Measurements from ENCODE around the gene NELL1.

NELL1 gene

DNA sequence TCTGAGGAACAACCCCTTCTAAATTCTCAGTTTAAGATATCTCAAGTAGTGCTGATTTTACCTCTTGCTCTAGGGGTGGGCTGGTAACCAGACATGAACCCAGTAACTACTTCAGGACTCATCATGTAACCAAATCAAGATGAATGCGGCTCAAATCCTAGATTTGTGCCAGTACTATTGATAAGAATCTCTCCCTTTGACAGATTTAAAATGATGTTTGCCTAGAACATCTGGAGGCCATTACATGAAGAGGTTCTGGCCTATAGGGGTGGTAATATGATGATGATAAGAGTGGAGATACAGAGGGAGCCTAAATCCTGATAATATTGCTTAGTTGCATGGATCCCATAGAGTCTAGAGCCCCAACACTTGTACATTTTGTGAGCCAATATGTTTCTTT is 850.9 kb downstream of the NELL1 start:
- no peak for DNase-seq

GRCh38 chr11:21529187-21529586 is 859.8 kb downstream of the NELL1 start:
- no peak for DNase-seq

- DNase-seq: no peak
These were observed 864.9 kb downstream of the NELL1 start for GRCh38 chr11:21534288-21534687.

GRCh38 chr11:21537980-21538379 is 868.6 kb downstream of the NELL1 start:
- DNase-seq: no peak

DNA sequence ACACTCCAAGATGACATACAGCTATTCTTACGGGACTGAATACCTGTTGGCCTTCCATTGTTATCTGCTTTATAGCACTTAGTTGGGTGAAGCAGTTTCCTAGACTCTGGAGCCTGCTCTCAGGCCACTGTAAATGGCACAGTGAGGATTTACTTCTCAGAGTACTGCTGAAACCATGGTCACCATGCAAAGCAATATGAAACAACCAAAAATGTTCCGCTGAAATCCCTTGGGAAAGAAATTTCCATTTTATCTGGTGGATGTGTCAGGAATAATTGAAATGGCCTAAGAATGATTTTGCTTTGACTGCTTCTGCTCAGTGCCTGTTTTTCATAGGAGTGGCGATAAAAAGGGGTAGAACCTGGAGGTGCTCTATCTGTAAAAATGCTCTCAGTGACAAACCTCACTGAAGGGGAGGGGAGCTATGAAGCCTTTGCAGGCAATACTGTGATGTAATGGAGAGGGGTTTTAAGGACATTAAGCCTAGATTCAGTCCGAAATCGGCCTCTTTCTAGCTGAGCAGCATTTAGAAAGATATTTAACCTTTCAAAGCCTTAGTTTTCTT is 871.9 kb downstream of the NELL1 start:
- DNase-seq: no peak

DNA sequence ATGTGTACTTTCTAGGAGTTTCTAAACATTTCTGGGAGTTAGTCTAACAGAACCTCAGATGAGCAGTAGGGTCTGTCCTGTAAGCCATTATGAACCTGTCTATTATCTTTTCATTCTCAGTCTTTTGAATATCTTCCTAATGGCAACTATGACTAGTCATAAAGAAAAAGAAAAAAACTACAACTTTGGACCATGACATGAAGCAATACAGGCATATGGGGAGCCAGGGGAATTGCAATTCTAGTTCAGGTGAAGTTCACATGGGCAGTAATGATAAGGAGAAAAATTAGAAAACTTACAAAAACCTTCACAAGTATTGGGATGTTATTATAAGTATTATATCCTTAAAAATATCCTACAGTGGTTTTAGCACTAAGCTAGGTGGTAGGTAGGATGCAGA is 874.5 kb downstream of the NELL1 start:
- no peak for DNase-seq

DNA sequence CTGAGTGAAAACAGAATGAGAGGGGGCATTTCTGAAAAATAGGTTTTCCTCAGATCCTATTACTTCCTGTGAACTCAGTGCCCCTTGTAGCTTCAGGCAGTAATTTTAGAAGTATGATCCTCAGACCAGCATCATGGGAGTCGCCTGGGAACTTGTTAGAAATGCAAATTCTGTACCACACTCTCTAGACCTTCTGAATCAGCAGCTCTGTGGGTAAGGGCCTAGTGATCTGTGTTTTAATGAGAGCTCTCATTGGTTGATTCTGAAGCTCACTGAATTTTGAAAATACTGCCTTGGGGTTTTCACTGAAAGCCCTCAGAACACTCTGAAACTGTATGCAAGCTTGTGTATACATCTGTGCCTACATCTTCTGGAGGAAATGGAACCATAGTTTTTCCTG is 876.3 kb downstream of the NELL1 start:
- no peak for DNase-seq

GRCh38 chr11:21546703-21547102 is 877.3 kb downstream of the NELL1 start:
- no peak for DNase-seq

GRCh38 chr11:21552911-21553310 is 883.5 kb downstream of the NELL1 start:
- no peak for DNase-seq

DNA sequence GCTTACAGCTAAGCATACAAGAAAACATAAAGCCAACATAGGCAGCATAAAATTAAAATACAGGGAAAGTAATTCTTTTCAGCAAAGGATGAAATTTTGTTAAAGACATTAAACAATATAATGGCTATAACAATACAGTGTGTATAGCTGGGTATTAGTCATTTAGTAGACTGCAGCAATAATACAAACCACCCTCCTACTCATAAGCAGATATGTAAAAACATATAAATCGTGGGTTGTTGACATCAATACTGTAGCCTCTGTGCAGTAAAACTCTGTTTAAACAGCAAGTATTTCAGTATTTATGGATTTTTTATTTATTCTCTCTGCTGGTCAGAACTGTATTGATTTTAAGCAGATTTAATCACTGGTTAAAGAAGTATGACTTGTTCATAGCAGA is 884.4 kb downstream of the NELL1 start:
- no peak for DNase-seq

GRCh38 chr11:21554284-21554683 is 884.9 kb downstream of the NELL1 start:
- DNase-seq: no peak

DNA sequence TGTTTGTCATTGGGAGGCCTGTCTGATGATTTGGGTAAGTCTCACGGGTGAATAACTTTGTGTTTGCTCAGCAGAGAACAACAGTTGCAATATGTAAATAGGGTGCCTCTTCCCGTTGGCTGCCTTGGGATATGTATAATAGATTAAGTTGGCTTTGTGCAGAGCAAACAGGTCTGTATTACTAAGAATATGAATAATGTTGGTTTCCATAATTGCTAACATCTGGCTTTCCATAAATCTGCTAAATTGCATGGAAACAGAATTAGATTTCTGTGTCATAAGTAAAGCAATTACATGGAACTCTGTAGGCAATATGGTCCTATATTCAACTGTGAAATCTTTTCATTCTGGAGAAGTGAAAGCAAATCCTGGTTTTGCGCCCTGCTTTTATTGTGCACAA is 887.5 kb downstream of the NELL1 start:
- DNase-seq: no peak

- no peak for DNase-seq
These were observed 891.1 kb downstream of the NELL1 start for GRCh38 chr11:21560466-21560975.

DNA sequence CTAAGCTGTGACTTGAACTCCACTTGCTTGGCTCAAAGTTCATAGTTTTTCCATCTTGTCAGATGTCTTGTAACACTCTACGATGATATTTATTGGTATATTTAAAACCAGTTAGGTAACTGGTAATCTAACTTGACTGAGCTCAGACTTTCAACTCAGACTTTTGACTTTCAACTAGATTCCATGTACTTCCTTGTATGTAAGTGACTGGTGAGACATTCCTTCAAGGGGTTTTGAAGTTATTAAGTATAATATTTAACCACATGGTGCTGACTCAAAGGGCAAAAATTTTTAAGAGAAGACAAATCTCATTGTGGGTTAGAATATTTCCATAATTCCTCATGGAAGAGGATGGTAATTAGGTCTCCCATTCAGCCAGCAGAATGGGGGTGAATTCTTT is 892.2 kb downstream of the NELL1 start:
- no peak for DNase-seq

DNA sequence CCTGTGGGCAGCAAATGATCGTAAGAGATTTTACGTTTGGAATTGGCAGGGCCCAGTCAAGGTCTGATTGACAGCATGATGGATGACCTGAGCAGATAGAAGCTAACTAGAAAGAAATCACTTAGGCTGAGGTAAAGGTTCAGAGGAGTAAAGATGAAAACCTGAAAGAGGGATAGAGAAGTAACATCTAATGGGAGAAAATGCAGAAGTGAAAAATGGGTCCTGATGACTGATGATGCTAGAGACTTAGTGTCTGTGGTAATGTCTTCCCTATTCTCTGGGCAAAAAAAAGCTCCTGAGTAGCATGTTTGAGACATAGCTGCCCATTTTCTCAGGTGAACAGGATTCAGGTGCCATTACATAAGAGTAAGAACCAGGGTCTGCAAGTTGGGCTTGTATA is 894.7 kb downstream of the NELL1 start:
- DNase-seq: no peak

DNA sequence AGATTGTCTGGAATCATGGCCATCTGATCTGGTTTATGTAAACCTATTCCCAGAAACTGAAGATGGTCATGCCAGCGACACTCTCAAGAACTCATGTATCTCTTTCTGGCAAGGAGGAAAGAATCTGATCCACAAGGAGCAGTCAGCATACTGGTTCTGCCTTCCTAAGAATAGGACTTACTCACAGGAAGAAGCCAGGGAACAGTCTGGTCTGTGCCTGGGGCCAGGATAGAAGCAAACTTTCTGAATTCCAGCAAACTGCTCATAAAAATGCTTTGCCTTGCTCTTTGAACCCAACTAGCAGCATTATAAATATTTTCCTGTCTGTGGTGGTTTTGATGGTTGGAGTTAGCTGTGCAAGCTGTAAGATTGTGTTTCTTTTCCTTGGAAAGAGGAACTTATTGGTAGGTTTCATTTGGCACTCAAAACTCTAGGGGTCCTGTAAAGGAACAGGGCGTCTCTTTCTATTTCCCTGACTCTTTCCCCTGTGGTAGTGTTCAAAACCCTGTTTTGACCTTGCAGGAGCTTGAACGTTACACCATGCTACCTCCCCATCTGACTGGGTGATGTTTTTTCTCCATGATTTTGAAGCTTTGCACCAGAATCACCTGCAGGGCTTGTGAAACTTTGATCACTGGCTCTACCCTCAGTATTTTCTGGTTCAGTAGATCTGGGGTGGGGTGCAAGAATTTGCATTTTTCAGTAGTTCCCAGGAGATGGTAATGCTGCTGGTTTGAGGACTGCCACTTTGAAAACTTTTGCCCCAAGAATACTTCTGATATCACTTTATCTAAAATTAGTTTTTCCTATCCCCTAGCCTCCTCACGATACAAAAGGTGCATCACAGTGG is 895.7 kb downstream of the NELL1 start:
- DNase-seq: no peak

GRCh38 chr11:21566521-21567117 is 897.2 kb downstream of the NELL1 start:
- DNase-seq: no peak

DNA sequence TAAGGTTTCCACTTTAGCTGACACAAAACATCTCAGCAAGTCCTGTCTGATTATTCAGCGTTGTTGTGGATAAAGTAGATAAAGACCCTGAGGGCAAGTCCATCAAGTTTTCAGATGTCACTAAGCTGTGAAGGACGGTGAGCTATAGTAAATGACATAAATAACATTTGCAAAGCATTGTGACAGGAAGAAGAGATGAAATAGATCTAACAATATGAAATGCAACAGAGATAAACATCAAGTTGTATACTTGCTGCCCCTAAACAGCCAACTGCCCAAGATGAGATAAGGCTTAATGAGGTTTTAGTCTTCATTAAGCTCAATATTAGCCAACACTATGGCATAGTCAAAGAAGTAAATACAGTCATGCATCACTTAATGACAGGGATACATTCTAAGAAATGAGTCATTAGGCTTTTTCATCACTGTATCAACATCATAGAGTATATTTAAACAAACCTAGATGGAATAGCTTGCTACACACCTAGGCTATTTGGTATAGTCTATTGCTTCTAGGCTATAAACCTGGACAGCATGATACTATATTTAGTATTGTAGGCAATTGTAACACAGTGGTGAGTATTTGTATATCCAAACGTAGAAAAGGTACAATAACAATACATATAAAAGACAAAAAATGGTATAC is 898.4 kb downstream of the NELL1 start:
- no peak for DNase-seq

DNA sequence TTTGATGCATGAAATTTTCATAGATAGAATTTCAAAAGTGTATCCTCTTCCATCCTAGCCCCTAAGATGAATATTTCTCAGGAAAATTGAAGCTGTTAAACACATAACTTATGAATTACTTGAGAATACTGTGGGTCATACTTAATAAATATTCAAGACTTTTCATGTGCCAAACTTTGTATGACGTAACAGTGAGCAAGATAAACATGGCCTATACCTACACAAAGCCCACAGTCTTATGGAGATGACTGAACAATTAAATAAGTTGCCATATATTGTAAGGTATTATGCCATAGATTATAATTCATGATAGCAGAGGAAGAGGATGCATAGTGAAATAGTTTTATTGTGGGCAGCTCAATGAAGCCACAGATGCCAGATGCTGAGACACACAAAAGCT is 902.8 kb downstream of the NELL1 start:
- DNase-seq: no peak

DNA sequence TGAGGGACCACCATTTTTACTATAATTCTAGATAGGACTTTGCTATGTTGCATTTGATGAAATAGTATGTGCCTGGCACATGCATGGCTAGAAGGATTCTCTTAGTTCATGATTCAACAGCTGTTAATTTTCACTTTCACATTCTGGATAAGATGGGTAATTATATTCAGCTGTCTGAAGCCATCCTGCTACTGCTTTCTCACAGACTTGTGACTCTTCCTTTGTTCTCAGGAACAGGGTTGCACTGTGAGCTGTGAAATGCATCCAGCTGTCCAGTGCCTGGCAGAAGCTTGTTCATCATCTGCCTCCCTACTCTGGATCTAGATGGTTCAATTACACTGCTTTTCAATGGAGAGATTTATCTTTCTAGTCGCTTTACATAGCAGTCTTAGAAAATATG is 913.4 kb downstream of the NELL1 start:
- no peak for DNase-seq

DNA sequence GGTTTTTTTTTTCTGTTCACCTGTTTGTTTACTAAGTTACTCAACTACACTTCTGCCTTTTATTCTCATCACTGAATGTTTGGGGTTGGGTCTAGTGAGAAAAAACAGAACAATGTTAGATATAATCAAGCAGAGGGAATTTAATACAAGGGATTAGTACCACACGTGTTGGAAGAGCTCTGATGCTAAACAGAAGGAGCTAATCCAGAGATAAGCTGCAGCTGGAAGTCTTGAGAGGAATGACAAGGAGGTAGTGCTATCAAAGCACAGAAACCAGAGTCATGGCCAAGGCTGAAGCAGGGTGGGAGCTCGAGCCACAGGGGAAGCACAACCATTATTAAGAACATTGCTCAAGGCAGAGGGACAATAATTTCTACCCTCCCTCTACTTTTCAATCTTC is 919.4 kb downstream of the NELL1 start:
- DNase-seq: no peak

GRCh38 chr11:21602699-21603098 is 933.3 kb downstream of the NELL1 start:
- DNase-seq: no peak

- no peak for DNase-seq
These were observed 934.5 kb downstream of the NELL1 start for GRCh38 chr11:21603886-21604285.

GRCh38 chr11:21604564-21604963 is 935.2 kb downstream of the NELL1 start:
- no peak for DNase-seq
